ENCODE data around the gene EIF4G3. TPM values are rescaled to one million over a fixed set of nuclear protein-coding genes. Genes with fewer than 3 reads are reported as not detected.
"Not testable (repeated sequence)": the region's sequence is repeated elsewhere in the genome, so short reads cannot be mapped to it uniquely, and the experiment has no call there.

Gene EIF4G3
- total and polyA plus RNA-seq, 7 donors = 11.3 to 58.1 (median 39.5) TPM

DNA sequence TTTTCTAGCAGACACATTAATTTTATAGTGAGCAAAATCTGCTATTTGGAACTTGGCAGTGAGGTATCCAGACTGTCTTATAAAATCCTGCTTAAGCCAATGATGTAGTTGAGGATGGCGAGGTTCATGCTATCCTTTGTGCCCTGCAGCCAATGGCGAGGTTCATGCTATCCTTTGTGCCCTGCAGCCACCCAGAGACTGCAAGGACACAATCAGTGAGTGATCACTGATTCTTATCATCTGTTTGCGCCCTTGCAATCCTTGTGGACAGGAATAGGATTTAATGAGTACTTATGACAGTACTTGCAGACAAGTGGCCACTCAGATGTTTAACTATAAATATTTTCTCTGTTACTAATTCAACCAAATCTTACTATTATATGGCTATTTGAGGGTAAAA, 112.6 kb downstream of the EIF4G3 start:
- no peaks in the 10 kb centered on the region for H3K9me3 ChIP-seq
- no peak overlapping the region for H3K4me3 ChIP-seq
- no peaks in the 10 kb centered on the region for H3K27me3 ChIP-seq (ENCODE audit: insufficient read depth in 3 of 3, low read length in 2 of 3)
- H3K4me1 ChIP-seq = peaks cover 4% of the 10 kb centered on the region
- 95 to 97% (median 96%) methylated on average over 3 of the region's 3 CpGs for WGBS, 3 donors
- DNase-seq = no peak
- TF ChIP-seq, protein P1, sequence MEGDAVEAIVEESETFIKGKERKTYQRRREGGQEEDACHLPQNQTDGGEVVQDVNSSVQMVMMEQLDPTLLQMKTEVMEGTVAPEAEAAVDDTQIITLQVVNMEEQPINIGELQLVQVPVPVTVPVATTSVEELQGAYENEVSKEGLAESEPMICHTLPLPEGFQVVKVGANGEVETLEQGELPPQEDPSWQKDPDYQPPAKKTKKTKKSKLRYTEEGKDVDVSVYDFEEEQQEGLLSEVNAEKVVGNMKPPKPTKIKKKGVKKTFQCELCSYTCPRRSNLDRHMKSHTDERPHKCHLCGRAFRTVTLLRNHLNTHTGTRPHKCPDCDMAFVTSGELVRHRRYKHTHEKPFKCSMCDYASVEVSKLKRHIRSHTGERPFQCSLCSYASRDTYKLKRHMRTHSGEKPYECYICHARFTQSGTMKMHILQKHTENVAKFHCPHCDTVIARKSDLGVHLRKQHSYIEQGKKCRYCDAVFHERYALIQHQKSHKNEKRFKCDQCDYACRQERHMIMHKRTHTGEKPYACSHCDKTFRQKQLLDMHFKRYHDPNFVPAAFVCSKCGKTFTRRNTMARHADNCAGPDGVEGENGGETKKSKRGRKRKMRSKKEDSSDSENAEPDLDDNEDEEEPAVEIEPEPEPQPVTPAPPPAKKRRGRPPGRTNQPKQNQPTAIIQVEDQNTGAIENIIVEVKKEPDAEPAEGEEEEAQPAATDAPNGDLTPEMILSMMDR (IDR thresholded peaks at IDR 0.05) = no peak
- no peak for ATAC-seq
- intact Hi-C loops (cut with DNase I) = no loop called here
- H3K27ac ChIP-seq = no peak overlapping the region
- H3K36me3 ChIP-seq (ENCODE audit: insufficient read depth in 1 of 2, low read depth in 1 of 2) = no peaks in the 10 kb centered on the region

DNA sequence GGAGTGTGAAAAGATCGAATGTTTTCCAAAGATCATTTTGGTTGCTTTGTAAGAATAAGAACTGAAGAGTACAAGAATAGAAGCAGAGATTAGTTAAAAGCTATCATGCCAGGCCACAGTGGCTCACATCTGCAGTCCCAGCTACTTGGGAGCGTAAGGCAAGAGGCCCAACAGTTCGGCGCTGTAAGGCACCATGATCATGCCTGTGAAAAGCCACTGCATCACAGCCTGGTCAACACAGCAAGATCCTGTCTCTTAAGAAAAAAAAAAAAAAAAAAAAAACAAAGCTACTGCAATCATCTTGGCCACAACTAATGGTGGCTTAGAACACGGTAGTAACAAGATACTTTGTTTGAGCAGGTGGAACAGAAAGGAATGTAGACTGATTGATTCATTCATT, 116.2 kb downstream of the EIF4G3 start:
- 51 to 85% (median 51%) methylated on average over 5 of the region's 5 CpGs for WGBS, 3 donors
- intact Hi-C loops (cut with DNase I) = no loop called here

DNA sequence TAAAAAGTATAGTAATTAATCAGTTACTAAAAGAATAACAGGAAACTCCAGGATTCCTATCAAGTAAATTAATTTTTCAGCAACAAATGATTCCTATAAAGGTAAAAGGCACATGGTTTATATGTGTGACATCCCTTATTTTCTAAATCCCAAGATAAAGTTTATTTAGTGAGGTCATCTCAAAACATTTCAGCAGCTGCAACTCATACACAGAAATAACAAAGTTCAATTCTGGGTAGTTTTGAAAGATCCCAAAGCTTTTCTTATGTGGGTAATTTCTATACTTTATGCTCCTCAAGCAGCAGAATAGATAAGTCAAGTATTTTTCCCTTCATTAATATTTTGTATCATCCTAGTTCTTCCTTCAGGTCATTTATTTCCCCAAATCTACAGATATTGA, 117.7 kb downstream of the EIF4G3 start:
- no peak overlapping the region for H3K4me3 ChIP-seq
- intact Hi-C loops (cut with DNase I) = no loop called here
- H3K9me3 ChIP-seq = no peaks in the 10 kb centered on the region
- H3K27me3 ChIP-seq (ENCODE audit: insufficient read depth in 3 of 3, low read length in 2 of 3) = no peaks in the 10 kb centered on the region
- ATAC-seq (no peak), DNase-seq (no peak)
- no peaks in the 10 kb centered on the region for H3K36me3 ChIP-seq (ENCODE audit: insufficient read depth in 1 of 2, low read depth in 1 of 2)
- TF ChIP-seq, protein P1 (IDR thresholded peaks at IDR 0.05) = no peak
- no peaks in the 10 kb centered on the region for H3K4me1 ChIP-seq
- H3K27ac ChIP-seq = no peak overlapping the region

More for the DNA sequence above, 116.2 kb downstream of the EIF4G3 start:
- H3K36me3 ChIP-seq (ENCODE audit: insufficient read depth in 1 of 2, low read depth in 1 of 2) = no peaks in the 10 kb centered on the region
- no peaks in the 10 kb centered on the region for H3K27me3 ChIP-seq (ENCODE audit: insufficient read depth in 3 of 3, low read length in 2 of 3)
- TF ChIP-seq, protein P1 (IDR thresholded peaks at IDR 0.05) = no peak
- H3K4me1 ChIP-seq = no peaks in the 10 kb centered on the region
- peak in 2 of 4 donors; percentile 61 to 63 for ATAC-seq
- DNase-seq = no peak
- no peaks in the 10 kb centered on the region for H3K9me3 ChIP-seq
- H3K4me3 ChIP-seq = no peak overlapping the region
- no peak overlapping the region for H3K27ac ChIP-seq

DNA sequence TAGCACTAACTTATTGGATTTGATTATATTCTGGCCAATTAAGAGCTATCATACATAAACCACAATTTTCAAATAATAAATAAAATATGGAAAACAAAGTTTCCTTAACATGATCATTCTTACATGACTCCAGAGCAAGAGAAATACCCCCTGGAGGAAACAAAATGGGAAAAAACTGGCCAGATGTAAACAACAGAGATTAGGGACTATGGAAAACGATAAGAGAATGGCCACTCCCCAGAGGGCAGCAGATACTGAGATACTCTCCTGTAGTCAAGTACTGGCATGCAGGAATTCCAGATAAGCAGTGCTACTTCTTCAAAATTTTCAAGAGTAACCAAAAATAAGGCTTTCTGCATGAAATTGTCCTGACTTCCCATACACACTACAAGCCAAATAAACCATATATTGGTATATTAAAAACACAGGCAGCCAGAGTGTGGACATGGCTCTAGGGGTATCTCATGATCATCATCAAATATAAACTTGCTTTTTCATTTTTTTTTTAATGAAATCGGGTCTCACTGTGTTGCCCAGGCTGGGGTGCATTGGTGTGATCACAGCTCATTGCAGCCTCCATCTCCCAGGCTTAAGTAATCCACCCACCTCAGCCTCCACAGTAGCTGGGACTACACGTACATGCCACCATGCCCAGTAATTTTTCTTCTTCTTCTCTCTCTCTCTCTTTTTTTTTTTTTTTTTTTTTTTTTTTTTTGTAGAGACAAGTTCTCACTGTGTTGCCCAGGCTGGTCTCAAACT, 118.5 kb downstream of the EIF4G3 start:
- 67 to 76% (median 71%) methylated on average over 3 of the region's 3 CpGs for WGBS, 3 donors
- no peaks in the 10 kb centered on the region for H3K36me3 ChIP-seq (ENCODE audit: insufficient read depth in 1 of 2, low read depth in 1 of 2)

DNA sequence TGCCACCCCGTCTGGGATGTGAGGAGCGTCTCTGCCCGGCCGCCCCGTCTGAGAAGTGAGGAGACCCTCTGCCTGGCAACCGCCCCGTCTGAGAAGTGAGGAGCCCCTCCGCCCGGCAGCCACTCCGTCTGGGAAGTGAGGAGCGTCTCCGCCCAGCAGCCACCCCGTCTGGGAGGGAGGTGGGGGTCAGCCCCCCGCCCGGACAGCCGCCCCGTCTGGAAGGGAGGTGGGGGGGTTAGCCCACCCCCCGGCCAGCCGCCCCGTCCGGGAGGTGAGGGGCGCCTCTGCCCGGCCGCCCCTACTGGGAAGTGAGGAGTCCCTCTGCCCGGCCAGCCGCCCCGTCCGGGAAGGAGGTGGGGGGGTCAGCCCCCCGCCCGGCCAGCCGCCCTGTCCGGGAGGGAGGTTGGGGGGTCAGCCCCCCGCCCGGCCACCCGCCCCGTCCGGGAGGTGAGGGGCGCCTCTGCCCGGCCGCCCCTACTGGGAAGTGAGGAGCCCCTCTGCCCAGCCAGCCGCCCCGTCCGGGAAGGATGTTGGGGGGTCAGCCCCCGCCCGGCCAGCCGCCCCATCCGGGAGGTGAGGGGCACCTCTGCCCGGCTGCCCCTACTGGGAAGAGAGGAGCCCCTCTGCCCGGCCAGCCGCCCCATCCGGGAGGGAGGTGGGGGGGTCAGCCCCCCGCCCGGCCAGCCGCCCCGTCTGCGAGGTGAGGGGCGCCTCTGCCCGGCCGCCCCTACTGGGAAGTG, 123.3 kb downstream of the EIF4G3 start:
- H3K4me3 ChIP-seq; H3K36me3 ChIP-seq (ENCODE audit: insufficient read depth in 1 of 2, low read depth in 1 of 2); DNase-seq; H3K27ac ChIP-seq; intact Hi-C loops (cut with DNase I); H3K9me3 ChIP-seq; H3K27me3 ChIP-seq (ENCODE audit: insufficient read depth in 3 of 3, low read length in 2 of 3); H3K4me1 ChIP-seq; ATAC-seq: not testable (repeated sequence)
- 97 to 100% (median 98%) methylated on average over 22 to 45 of the region's 59 CpGs for WGBS, 3 donors

More for the DNA sequence above, 118.5 kb downstream of the EIF4G3 start:
- H3K9me3 ChIP-seq = no peaks in the 10 kb centered on the region
- intact Hi-C loops (cut with DNase I) = no loop called here
- DNase-seq = no peak
- TF ChIP-seq, protein P1 (IDR thresholded peaks at IDR 0.05) = no peak
- no peak for ATAC-seq
- no peak overlapping the region for H3K27ac ChIP-seq
- no peaks in the 10 kb centered on the region for H3K4me1 ChIP-seq
- no peak overlapping the region for H3K4me3 ChIP-seq
- H3K27me3 ChIP-seq (ENCODE audit: insufficient read depth in 3 of 3, low read length in 2 of 3) = no peaks in the 10 kb centered on the region
